GM19351 (cell line): ENCODE data around the gene CAAP1.
"Not testable (repeated sequence)": the region's sequence is repeated elsewhere in the genome, so short reads cannot be mapped to it uniquely, and the experiment has no call there.

Experiments
- ATAC-seq: cut with Tn5 transposase; IDR thresholded peaks from one replicate; pipeline ENCODE4 v1.9.1; 2021; ENCODE audit warnings: mild to moderate bottlenecking, moderate library complexity; ENCODE audit not compliant: unreplicated experiment

Gene CAAP1, protein sequence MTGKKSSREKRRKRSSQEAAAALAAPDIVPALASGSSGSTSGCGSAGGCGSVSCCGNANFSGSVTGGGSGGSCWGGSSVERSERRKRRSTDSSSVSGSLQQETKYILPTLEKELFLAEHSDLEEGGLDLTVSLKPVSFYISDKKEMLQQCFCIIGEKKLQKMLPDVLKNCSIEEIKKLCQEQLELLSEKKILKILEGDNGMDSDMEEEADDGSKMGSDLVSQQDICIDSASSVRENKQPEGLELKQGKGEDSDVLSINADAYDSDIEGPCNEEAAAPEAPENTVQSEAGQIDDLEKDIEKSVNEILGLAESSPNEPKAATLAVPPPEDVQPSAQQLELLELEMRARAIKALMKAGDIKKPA

DNA sequence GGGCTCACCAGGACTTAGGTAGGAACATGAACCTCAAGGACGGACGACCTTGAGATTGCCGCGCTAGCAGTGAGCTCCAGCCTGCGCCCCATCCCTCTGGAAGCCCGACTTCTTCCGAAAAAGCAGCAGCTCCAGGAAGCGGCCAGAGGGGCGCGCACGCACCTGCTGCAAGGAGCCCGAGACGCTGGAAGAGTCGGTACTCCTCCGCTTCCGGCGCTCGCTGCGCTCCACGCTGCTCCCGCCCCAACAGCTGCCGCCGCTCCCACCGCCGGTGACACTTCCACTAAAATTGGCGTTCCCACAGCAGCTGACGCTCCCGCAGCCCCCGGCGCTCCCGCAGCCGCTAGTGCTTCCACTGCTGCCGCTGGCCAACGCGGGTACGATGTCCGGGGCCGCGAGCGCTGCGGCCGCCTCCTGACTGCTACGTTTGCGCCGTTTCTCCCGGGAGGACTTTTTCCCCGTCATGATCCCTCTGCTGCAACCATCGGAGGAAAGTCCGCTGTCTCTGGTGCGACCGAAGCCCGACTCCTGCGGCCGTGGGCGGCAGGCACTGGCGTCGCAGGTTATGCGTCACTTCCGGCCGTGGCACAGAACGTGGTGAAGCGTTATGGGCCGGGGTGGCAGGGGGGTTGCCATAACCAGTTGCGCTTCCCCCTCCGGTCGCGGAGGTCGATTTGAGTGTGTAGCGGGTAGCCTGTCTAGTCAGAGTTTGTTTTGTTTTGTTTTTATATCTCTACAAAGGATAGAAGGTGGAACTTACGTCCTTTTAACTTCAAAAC lies at the start of gene CAAP1:
TSS of gene CAAP1 (minus strand) at position 552 of the 779 bp plus-strand sequence. CDS start at position 465, 87 bp downstream.
- peak; percentile 90 for ATAC-seq

DNA sequence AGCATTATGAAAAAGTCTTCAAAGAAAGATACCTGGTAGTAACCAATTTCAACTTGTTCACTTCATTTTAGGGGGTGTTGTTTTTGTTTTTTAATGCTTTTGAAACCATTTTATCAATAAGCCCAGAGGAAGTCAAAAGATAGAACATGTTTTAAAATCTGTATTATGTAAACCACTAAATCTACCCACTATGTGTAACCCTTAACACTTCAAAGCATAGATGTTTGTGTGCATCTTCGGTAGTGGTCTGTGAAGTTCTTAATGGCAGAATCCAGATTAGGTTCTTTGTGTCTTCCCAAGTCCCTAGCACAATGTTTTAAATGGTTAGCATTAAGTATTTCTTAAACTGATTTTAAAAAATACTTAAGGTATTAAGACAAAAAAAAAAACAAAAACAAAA lies 48.2 kb upstream of the CAAP1 start:
- ATAC-seq = no peak

DNA sequence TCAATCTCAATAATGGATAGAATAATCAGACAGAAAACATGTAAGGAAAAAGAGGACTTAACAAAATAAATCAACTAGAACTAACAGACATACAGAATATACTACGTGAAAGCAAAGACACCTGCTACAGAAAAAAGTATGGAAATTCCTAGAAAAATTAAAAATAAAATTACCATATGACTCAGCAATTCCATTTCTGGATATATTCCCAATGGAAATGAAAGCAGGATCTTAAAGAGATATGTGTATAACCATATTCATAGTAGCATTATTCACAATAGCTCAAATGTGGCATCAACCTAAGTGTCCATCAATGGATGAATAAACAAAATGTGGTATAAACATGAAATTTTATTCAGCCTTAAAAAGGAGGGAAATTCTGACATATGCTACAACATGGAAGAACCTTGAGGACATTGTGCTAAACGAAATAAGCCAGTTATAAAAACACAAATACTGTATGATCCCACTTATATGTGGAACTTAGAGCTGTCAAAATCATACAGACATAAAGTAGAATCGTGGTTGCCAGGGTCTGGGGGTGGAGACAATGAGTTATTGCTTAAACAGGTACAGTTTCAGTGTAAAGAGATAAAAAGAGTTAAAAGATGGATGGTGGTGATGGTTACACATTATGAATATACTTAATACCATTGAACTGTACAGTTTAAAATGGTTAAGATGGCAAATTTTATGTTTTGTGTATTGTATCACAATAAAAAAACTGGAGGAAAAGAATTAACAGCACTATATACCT lies 47.5 kb upstream of the CAAP1 start:
- no peak for ATAC-seq

DNA sequence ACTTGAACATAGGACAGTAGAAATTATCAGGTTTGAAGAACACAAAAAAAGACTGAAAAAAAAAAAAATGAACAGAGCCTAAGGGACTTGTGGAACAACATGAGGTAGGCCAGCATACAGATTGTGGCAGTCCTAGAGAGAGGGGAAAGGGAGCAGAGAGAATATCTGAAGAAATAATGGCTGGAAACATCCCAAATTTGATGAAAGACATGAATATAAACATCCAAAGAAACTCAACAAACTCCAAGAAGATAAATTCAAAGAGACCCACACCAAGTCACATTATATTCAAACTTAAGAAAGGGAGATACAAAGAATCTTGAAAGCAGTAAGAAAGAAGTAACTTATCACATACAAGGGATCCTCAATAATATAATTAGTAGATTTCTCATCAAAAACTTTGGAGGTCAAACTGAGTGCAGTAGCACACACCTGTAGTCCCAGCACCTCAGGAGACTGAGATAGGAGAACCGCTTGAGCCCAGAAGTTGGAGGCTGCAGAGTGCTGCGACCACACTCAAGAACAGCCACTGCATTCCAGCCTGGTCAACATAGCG lies 45.3 kb upstream of the CAAP1 start:
- no peak for ATAC-seq

DNA sequence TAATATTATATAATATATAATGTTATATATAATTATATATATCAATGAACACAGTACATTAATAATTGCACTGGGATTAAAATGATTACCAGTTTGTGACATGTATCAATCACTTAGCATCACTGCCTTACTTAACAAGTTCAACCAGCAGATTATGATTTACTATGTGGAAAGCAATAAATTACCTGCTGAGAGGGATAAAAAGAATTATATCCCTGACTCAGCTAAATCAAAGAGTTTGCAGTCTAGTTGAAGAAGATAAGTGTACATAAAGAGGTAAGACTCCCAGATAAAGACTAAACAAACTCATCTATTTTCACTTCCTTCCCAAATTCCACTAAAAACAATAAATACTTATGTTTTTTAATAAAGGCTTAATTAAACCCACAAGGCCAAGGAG lies 43.2 kb upstream of the CAAP1 start:
- no peak for ATAC-seq

DNA sequence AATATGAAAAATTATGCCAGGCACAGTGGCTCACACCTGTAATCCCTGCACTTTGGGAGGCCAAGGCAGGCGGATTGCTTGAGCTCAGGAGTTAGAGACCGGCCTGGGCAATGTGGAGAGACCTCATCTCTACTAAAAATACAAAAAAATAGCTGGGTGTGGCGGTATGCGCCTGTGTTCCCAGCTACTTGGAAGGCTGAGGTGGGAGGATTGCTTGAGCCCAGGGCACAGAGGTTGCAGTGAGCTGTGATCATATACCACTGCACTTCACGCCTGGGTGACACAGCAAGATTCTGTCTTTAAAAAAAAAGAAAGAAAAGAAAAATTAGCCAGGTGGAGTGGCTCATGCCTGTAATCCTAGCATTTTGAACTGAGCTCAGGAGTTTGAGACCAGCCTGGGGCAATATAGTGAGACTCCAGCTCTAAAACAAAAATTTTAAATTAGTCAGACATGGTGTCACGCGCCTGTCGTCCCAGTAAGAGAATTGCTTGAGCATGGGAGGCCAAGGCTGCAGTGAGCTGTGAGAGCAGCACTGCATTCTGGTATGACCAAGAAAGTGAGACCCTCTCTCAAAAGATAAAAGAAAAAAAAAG lies 36.4 kb upstream of the CAAP1 start:
- ATAC-seq = no peak

DNA sequence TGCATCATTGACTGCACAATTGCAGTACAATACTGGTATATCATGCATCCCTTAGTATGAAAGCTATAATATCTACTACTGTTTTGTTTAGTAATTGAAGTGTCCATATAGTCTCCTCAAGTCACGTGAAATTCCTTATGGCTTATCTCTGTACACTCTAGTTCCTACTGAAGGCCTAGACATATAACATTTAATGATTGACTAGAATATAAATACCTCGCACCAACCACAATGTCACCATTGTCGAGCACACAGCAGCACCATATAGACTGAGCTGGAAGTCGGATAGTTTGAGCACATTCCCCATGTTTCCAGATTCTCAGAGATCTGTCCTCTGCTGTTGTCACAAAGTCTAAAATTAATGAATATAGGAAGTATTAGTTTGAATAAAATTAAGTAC lies 33.0 kb upstream of the CAAP1 start:
- ATAC-seq = no peak

DNA sequence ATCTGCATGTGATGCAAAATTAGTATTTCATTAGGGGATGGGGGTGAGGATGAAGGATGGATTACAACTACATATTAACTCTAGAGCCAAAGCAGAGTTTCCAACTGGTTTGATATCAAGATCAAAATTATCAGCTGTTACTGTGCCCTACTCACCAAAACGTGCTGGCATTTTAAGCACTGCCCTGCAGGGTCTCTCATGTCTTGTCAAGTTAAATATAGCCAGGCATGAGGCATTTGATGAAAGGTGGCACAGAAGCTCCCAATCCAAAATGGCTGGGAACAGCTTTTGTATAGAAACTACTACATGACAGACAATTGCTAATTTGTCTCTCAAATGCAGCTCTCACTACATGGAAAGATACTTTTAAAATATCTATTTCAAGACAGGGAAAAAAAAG lies 27.1 kb upstream of the CAAP1 start:
- no peak for ATAC-seq

DNA sequence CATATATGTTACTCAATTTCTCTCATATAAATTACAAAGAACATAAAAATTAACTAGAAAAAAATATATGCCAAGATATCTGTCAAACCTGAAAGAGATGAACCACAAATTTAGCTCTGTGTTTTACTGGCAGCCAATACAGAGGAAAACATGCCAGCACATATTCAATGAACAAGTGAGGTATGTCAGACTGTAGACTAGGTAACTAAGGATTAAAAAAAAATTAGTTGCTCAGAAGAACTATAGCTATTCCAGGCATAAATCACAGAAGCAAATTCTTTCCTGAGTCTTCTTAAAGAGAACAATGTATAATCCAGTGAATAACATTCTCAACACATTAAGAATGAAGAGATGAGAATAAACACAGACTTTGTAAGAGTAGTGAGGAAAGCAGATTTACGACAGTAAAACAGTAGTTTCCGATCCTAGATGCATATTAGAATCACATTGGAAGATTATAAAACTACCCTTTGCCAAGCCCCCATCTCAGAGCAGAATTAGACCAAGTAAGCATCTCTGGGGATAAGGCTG lies 20.6 kb upstream of the CAAP1 start:
- ATAC-seq = no peak

DNA sequence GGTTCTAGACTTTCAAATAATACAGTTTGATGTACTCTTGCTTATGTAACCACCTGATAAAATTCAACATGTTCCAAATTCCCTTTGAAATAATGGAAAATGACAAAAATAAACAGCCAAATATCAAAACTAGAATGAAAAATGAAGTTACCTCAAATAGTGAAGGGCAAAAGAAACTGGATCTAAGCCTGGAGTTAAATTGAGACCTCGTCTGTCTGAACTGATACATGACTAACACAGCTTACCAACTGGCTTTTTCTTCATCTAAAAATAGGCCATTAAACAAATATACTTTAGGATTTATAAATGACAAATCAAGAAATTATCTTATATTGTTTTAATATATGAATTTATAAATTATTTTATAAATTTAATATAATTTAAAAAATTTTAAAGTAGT lies 12.1 kb upstream of the CAAP1 start:
- ATAC-seq = no peak

DNA sequence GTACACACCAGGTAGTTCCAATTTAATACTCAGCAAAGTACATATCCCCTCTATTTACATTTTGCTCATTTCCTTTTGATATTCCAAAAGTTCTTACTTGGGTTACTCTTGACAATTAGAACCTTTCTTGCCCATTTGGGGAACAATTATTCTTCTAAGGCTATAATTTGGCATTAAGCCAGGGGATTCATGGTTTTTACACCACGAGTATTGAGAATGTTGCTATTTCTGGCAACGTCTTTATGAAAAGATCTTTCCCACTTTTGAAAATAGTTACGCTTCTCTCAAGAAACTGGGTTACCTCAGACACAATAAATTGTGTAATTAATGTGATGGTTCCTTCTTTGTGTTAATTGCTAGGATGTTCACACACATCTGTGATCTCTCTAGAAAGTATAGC lies 11.5 kb upstream of the CAAP1 start:
- no peak for ATAC-seq

DNA sequence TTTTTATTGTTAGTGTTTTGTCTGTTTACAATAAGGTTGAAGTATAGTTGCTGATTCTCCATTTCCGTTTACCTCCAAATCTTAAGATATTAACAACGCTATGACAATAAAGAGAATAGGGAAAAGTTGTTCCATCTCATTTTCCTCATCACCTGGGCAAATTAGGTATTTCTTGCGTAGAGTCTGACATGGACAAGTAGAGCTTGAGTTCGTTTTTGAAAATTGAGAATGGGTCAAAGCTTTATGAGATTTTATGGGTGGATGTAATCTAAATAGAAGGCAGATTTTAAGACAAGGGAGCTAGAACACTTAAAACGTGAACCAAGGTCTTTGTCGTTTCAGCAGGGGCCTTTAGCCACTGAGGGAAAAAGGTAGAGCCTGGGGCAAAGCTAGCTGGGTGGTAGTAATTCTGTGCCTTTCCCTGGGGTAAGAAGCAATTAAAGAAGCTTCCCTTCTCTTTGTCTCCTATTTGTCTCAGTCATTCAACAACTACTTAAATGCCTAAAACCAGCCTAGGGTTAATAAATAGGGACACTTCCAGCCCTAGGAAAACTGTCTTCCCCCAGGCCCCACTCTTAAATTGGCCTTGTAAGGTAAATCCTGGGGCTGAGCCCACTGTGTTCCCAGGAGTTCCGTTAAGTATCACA lies 551 bp upstream of the CAAP1 start:
- peak; percentile 0 for ATAC-seq

DNA sequence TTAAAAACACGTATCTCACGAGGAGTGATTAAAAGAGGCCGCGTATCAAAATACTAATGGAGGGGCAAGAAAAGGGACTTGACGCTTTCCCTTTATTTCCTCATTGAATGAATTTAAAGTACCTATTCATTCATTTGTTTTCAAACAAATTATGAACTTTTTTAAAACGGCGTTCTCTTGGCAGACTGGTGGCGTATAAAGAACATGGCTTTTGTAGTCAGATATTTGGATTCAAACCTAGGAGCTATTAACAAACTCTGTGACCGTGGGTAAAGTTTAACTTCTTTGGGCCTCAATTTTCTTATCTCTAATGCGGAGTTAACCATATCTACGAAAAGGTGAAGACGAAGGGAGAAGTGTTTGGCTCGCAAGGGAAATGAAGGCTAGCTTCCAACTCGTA lies 876 bp downstream of the CAAP1 start:
- no peak for ATAC-seq

DNA sequence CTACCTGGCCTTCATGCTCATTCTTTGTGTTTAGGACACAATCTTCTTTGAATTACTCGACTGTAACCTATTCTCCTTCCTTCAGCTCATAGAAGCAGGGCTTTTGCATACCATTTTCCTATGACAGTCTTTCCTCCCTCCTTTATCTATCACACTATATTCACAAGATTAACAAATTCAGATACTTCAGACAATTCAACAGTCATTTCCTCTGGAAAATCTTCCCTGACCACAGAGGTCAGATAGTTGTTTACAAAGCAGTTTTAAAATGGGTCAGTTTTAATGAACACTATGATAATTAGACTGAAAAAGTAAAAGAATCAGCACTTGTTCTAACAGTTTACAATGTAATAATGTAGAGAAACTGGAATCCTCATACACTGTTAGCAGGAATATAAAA lies 4.3 kb downstream of the CAAP1 start:
- no peak for ATAC-seq

DNA sequence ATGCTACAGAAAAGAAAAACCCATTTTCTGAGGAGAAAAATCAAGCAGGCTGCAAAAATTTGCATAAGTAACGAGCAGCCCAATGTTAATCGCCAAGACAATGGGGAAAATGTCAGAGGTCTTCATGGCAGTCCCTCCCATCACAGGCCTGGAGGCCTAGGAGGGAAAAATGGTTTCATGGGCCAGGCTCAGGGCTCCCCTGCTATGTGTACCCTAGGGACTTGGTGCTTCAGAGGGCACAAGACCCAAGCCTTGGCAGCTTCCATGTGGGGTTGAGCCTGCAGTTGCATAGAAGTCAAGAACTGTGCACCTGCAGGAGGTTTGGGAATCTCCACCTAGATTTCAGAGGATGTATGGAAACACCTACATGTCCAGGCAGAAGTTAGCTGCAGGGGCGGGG lies 10.4 kb downstream of the CAAP1 start:
- no peak for ATAC-seq

DNA sequence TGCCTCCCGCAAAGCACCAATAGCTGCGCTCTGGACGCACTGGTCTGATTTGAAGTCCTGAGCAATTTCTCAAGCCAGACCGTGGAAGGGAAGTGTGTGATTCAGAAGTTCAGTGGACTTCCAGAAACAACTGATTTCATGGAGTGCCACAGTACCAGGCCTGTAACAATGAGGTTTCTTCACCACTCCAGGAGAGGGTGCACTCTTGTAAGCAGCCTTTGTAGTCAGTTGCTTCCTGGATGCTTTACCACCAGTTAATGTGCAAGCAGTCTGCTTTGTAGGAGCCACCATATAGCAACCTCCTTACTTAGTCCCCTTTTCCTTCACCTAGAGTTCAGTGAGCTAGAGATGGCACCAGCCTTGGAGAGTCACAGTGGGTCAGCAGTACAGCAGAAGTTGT lies 12.3 kb downstream of the CAAP1 start:
- ATAC-seq = no peak

DNA sequence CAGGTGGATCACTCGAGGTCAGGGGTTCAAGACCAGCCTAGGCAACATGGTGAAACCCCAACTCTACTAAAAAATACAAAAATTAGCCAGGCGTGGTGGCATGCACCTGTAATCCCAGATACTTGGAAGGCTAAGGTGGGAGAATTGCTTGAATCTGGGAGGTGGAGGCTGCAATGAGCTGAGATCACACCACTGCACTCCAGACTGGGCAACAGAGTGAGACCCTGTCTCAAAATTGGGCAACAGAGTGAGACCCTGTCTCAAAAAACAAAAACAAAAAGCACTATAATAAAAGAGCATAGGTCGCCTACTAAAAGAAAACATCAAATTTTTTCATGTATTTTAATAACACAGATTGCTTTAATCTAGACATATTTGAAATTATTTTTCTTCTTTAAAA lies 17.4 kb downstream of the CAAP1 start:
- not testable (repeated sequence) for ATAC-seq

DNA sequence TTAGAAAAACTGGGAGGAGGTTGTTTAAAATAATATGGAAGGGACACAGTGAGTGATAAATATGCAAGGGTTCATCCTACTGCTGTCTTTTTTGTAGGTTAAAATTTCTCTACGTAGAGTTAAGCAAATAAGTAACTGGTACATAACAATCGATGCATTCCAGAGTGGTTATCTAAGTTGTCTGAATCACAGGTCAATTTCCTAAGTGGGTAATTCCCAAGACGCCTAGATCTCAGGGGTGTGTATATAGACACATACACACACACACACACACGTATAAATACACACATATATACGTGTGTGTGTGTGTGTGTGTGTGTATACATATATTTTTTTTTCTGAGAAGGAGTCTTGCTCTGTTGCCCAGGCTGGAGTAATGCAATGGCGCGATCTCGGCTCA lies 22.3 kb downstream of the CAAP1 start:
- ATAC-seq = no peak

DNA sequence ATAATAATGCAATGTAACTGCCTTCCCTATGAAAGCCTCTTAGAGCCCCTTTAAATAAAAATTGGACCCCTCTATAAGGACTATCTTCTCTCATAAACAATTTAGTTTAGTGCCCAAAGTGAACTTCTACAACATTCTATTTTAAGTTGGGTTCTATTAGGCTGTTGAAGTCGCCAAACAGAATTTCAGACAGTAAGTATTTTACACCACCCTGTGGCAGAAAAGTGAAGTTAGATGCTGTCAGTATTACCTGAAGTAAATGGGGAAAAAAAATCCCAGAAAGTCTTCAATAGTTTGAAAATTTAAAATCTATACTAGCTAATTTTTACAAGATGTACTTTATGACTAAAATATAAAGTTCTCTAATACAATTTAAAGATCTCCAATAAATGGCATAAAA lies 29.5 kb downstream of the CAAP1 start:
- no peak for ATAC-seq

DNA sequence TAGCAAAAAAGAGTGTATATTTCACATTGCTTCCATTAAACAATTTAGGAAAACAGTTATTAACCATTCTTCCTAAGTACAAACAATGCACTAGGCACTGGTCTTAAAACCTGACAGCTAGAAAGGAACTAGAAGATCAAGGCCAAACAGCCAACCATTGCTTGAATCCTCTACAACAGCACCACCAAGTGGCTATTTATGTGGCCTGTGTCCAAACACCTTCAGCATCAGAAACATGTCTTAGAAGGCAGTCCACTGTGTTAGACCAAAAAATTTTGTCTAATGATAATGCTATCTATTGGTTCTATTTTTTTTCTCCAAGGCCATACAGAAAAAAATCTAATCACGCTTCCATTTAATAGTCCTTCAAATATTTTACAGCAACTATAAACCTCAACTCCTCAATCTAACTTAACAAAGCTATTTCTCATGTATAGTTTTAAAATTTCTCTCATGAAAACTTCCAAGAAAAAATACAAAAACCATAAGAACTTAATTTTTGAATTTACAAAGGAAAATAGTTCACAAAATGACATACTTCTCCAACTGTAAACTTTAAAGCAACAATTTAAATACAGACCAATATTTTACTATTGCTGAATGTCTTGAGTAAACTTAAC lies 36.1 kb downstream of the CAAP1 start:
- ATAC-seq = peak; percentile 95
